ENCODE results near the gene CREB3L4. TPM values are rescaled to one million over a fixed set of nuclear protein-coding genes. Genes with fewer than 3 reads are reported as not detected.

The CREB3L4 gene
- polyA plus RNA-seq, 2 of the 4 experiments (the other 2 are of a cell fraction) = 10.1 to 14.3 TPM

DNA sequence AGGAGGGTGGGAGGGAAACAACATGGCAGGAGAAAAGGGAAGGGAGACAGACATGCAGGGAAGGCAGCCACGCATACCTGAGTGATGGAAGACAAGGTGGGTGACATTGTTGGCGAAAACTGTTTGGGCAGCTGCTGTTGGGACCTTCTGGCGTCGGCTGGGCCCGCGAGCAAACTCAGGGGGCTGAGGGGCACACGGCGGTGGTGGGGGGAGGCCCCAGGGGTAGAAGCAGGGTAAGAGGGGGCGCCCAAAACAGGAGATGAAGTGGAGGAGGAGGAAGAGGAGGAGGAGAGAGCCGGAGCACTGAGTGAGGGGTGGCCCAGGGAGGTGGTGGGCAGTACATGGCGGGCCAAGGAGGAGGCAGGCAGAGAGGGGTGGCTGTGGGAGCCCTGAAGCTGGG, 16.5 kb upstream of the CREB3L4 start:
- no peaks in the 10 kb centered on the region for H3K9me3 ChIP-seq
- peaks cover 5% of the 10 kb centered on the region for H3K4me1 ChIP-seq
- DNase-seq (ENCODE audit: low read depth in 1 of 2, low spot score in 1 of 2) (no peak), FAIRE-seq (no peak), ATAC-seq (no peak)
- TF ChIP-seq TFCP2L1 (CRISPR knock-in tag; IDR thresholded peaks at IDR 0.05) (no peak), ZFP36 (IDR thresholded peaks at IDR 0.05; ENCODE audit: borderline replicate concordance, partially characterized antibody) (no peak), POLR2A (IDR thresholded peaks at IDR 0.05; ENCODE audit: low read length) (no peak), ZSCAN20 (CRISPR knock-in tag; IDR thresholded peaks at IDR 0.05) (no peak), CHD2 (IDR thresholded peaks at IDR 0.05; ENCODE audit: low read length, partially characterized antibody) (no peak), JUNB (IDR thresholded peaks at IDR 0.05) (no peak)
- CTCF ChIA-PET = interaction anchor here (1.2 to 1.4 kb wide), 2 partner anchors 12 to 35 kb away, joined by 3 to 5 read pairs; partner anchors contain the start of genes RAB13 and SLC39A1
- 87% methylated on average over 7 of the region's 11 CpGs for WGBS (ENCODE audit: missing lambda C conversion rate)
- H3K4me2 ChIP-seq = no peak overlapping the region
- POLR2A ChIA-PET = no interaction called here
- no peak overlapping the region for H3K4me3 ChIP-seq
- no peak overlapping the region for H3K27ac ChIP-seq

DNA sequence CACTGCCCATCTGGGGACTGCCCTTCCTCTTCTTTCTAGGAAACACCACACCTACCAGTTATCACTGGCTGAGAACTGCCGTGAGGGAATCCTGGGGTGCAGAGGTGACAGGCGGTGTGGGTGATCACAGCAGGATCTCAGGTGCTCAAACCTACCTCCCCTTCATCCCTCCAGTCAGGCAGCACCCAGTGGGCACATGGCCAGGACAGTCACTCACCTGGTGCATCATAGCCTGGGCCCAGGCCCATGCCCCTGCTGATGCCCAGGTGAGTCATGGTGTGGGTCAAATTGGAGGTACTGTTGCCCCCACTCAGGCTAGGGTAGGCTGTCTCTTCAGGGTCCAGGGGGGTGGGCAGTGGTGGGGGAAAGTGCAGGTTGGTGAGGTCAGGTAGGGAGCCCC, 15.9 kb upstream of the CREB3L4 start:
- no peak overlapping the region for H3K4me3 ChIP-seq
- ChIA-PET POLR2A (no interaction called here), CTCF (no interaction called here)
- no peaks in the 10 kb centered on the region for H3K9me3 ChIP-seq
- no peak for DNase-seq (ENCODE audit: low read depth in 1 of 2, low spot score in 1 of 2)
- no peak for ATAC-seq
- TF ChIP-seq FOSL2 (IDR thresholded peaks at IDR 0.05) (no peak), FOSL2 (CRISPR knock-in tag; IDR thresholded peaks at IDR 0.05) (no peak)
- peaks cover 9% of the 10 kb centered on the region for H3K4me1 ChIP-seq
- no peak overlapping the region for H3K27ac ChIP-seq
- 94% methylated on average over 2 of the region's 2 CpGs for WGBS (ENCODE audit: missing lambda C conversion rate)
- H3K4me2 ChIP-seq = no peak overlapping the region
- no peak for FAIRE-seq

DNA sequence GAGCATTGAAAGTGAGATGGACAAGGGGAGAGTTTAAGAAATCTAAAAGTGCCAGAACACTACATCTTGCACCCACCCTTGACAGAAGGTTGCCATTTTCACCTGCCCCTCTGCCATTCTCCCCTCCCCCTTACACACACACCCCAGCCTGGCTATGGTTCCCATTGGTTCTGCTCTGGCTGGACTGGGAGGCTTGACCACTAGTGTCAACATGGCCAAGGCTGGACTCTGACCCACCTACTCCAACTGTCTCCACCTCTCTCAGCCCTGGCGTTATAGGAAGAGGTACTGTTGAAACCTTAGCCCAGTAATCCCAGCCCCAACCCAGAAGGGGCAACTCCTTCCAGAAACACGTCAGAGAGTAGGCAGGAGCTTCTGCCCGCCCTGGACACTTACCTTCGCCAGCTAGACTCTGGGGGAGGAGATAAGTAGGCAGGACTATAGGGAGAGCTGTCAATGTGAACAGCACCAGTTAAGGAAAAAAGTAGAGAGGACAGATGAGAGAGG, 13.8 kb upstream of the CREB3L4 start:
- Histone ChIP-seq H3K9me3 (no peaks in the 10 kb centered on the region), H3K4me2 (no peak overlapping the region), H3K27ac (no peak overlapping the region), H3K4me1 (peaks cover 15% of the 10 kb centered on the region), H3K4me3 (no peak overlapping the region)
- ATAC-seq = no peak
- DNase-seq (ENCODE audit: low read depth in 1 of 2, low spot score in 1 of 2) = no peak
- 70% methylated on average over 4 of the region's 4 CpGs for WGBS (ENCODE audit: missing lambda C conversion rate)
- POLR2A ChIA-PET = interaction anchor here (1.6 kb wide), 1 partner anchor 14 kb away, joined by 5 read pairs; the partner anchor contains the start of gene CREB3L4
- CTCF ChIA-PET = interaction anchor here (0.5 to 7.5 kb wide), 4 partner anchors 9 to 357 kb away, joined by 3 to 75 read pairs (median 20); partner anchors contain the start of genes CREB3L4, DENND4B and RAB13
- no peak for TF ChIP-seq HOXB13 (CRISPR knock-in tag; IDR thresholded peaks at IDR 0.05; ENCODE audit: low read depth)
- TF ChIP-seq, protein P1, sequence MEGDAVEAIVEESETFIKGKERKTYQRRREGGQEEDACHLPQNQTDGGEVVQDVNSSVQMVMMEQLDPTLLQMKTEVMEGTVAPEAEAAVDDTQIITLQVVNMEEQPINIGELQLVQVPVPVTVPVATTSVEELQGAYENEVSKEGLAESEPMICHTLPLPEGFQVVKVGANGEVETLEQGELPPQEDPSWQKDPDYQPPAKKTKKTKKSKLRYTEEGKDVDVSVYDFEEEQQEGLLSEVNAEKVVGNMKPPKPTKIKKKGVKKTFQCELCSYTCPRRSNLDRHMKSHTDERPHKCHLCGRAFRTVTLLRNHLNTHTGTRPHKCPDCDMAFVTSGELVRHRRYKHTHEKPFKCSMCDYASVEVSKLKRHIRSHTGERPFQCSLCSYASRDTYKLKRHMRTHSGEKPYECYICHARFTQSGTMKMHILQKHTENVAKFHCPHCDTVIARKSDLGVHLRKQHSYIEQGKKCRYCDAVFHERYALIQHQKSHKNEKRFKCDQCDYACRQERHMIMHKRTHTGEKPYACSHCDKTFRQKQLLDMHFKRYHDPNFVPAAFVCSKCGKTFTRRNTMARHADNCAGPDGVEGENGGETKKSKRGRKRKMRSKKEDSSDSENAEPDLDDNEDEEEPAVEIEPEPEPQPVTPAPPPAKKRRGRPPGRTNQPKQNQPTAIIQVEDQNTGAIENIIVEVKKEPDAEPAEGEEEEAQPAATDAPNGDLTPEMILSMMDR (IDR thresholded peaks at IDR 0.05) = no peak
- TF ChIP-seq MAZ (IDR thresholded peaks at IDR 0.05; ENCODE audit: borderline replicate concordance, low read depth, low read length) = no peak
- TF ChIP-seq JUN (IDR thresholded peaks at IDR 0.05) = no peak
- no peak for TF ChIP-seq CEBPB (IDR thresholded peaks at IDR 0.05)
- TF ChIP-seq SREBF2 (IDR thresholded peaks at IDR 0.05) = no peak
- TF ChIP-seq HOXA7 (CRISPR knock-in tag; IDR thresholded peaks at IDR 0.05) = no peak
- no peak for TF ChIP-seq HOXB5 (CRISPR knock-in tag; IDR thresholded peaks at IDR 0.05)
- TF ChIP-seq, protein P2, sequence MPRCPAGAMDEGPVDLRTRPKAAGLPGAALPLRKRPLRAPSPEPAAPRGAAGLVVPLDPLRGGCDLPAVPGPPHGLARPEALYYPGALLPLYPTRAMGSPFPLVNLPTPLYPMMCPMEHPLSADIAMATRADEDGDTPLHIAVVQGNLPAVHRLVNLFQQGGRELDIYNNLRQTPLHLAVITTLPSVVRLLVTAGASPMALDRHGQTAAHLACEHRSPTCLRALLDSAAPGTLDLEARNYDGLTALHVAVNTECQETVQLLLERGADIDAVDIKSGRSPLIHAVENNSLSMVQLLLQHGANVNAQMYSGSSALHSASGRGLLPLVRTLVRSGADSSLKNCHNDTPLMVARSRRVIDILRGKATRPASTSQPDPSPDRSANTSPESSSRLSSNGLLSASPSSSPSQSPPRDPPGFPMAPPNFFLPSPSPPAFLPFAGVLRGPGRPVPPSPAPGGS (IDR thresholded peaks at IDR 0.05) = no peak
- no peak for TF ChIP-seq PHF8 (IDR thresholded peaks at IDR 0.05; ENCODE audit: borderline replicate concordance, low read depth)
- FAIRE-seq = no peak

DNA sequence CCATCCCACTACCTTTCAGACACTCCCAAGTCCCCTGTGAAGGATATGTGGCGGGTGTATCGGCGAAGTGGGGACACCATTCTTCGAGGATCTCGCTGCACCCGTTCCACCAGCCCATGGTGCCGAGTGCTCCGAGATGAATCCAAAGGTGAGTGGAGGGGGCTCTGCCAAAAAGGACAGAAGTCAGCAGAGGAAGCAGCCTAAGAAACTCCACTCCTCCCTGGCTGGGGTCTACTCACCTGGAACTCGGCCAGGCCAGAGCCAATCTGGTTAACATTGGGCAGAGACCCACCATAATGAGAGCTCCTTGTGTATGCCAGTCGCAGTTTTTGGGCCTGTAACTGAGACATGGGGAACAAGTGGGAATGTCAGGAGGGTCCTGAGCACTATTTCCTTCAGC, 12.9 kb upstream of the CREB3L4 start:
- H3K27ac ChIP-seq = no peak overlapping the region
- 93% methylated on average over 10 of the region's 10 CpGs for WGBS (ENCODE audit: missing lambda C conversion rate)
- H3K4me3 ChIP-seq = no peak overlapping the region
- H3K9me3 ChIP-seq = no peaks in the 10 kb centered on the region
- no peak overlapping the region for H3K4me2 ChIP-seq
- DNase-seq (ENCODE audit: low read depth in 1 of 2, low spot score in 1 of 2) (no peak), ATAC-seq (no peak), FAIRE-seq (no peak)
- ChIA-PET CTCF (interaction anchor here (0.7 to 7.5 kb wide), 4 partner anchors 10 to 32 kb away, joined by 3 to 75 read pairs (median 20); partner anchors contain the start of genes CREB3L4, DENND4B and RAB13), POLR2A (interaction anchor here (0.7 kb wide), 1 partner anchor 32 kb away, joined by 4 read pairs; the partner anchor contains the start of gene GATAD2B)
- H3K4me1 ChIP-seq = peaks cover 20% of the 10 kb centered on the region
- no peak for TF ChIP-seq KDM1A (IDR thresholded peaks at IDR 0.05; ENCODE audit: low read depth)
- no peak for TF ChIP-seq POLR2A (IDR thresholded peaks at IDR 0.05; ENCODE audit: low read length)
- no peak for TF ChIP-seq RAD21 (conservative IDR thresholded peaks at IDR 0.05 in 1 of 2, IDR thresholded peaks at IDR 0.05 in 1 of 2)
- no peak for TF ChIP-seq RARB (CRISPR knock-in tag; IDR thresholded peaks at IDR 0.05)
- TF ChIP-seq, protein P3, sequence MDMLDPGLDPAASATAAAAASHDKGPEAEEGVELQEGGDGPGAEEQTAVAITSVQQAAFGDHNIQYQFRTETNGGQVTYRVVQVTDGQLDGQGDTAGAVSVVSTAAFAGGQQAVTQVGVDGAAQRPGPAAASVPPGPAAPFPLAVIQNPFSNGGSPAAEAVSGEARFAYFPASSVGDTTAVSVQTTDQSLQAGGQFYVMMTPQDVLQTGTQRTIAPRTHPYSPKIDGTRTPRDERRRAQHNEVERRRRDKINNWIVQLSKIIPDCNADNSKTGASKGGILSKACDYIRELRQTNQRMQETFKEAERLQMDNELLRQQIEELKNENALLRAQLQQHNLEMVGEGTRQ (IDR thresholded peaks at IDR 0.05) = no peak
- no peak for TF ChIP-seq BHLHE40 (IDR thresholded peaks at IDR 0.05; ENCODE audit: low read depth, low read length)
- TF ChIP-seq CBX8 (IDR thresholded peaks at IDR 0.05) = no peak
- TF ChIP-seq MAZ (IDR thresholded peaks at IDR 0.05; ENCODE audit: borderline replicate concordance, low read depth, low read length) = no peak
- no peak for TF ChIP-seq HDAC2 (IDR thresholded peaks at IDR 0.05)
- TF ChIP-seq RNF2 (IDR thresholded peaks at IDR 0.05; ENCODE audit: borderline replicate concordance, low read depth) = no peak
- TF ChIP-seq NR3C1 (IDR thresholded peaks at IDR 0.05) = no peak
- TF ChIP-seq GATA3 (IDR thresholded peaks at IDR 0.05; ENCODE audit: borderline replicate concordance) = no peak
- TF ChIP-seq HOXB5 (CRISPR knock-in tag; IDR thresholded peaks at IDR 0.05) = no peak
